GM19324 (cell line): Measurements from ENCODE around the gene ST6GALNAC4.
A peak's percentile ranks its signal among the peaks of the same experiment; 100 is the strongest.

ENCODE experiments used
- ATAC-seq: cut with Tn5 transposase; IDR thresholded peaks from one replicate; pipeline ENCODE4 v1.9.1; 2021; ENCODE audit warnings: mild to moderate bottlenecking, moderate library complexity; ENCODE audit not compliant: unreplicated experiment, low FRiP score

Gene ST6GALNAC4

GRCh38 chr9:127931092-127931881, 14.4 kb upstream of the ST6GALNAC4 start:
- peak; percentile 13 for ATAC-seq

DNA sequence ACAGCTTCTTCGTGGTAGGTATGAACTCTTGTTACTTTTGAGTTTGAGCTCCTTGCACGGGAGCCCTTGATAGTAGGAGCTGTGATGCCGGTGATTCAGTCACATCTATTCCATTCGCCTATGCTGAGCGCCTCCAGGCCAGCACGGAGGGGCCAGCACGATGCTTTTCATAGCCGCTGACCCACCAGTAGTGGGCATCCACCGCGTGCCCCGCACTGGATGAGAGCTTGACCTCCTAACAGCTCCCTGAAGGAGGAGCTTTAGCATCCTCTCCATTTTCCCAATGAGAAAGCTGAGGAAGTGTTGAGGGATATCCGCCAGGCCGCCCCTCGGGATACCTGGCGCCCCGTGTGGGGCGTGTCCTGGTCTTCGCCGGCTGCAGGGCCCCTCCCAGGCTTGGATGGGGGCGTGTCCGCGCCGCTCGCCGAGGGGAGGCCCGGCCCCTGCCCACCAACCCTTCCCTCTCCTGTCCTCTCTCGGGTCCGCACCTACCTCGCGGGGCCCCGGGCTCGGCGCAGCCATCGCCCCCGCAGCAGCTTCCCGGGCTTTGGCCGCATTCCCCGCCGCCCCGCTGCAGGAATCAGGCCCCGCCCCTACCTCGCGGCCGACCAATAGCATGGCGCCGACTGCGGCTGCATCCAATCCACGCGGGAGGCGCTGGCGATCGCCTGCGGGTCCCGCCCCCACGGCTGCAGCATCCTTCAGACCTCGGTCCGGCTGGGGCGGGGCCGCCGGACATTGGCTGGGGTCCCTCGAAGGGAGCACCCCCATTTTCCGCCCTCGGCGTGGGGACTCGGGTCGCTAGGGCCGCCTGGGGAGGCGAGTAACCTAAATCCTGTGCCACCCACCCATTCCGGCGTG, 13.6 kb upstream of the ST6GALNAC4 start, which contains the start of gene PIP5KL1:
Gene PIP5KL1, minus strand, starts transcription at position 547 of the 861 bp plus-strand sequence. Its CDS starts 25 bp downstream, at position 522.
- peak; percentile 83 for ATAC-seq

GRCh38 chr9:127929625-127929979, 12.8 kb upstream of the ST6GALNAC4 start:
- no peak for ATAC-seq

DNA sequence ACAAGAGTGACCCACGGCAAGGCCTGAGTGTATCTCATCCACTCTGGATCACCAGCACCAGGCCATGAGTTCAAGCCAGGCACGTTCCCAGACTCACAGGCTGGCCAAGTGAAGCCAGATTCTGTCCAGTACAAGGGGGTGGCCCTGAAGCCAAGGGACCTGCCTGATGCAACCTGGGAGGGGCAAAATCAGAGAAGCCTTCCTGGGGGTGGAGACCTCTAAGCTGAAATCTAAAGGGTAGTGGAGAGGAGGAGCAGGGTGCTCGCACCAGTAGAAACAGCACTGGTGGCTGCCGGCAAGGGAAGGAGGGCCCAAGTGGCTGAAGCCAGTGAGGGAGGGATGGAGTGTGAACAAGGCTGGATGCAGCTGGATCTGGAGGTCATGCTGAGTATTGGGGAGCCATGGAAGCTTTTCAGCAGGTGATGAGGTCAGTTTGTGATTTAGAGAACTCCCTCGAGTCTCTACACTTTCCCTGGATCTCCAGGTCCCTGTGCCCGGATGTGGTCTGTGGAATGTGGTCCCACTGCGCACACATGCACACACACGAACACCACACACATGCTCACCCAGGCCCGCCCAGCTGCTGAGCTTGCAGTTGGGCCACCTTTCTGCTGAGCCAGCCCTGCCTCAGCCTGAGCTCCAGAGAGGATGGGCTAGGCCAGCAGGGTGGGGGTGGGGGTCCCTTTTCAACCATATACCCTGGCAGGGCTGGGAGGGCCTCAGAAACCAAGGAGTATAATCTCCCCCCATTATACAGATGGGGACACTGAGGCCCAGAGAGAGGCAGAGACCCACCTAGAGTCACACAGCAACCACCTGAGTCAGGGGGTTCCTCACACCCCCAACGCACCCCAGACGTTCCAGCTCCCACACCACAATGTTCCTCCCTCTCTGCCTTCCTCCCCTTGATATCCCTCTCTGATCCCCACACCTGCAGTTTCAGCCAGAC, 12.1 kb upstream of the ST6GALNAC4 start:
- no peak for ATAC-seq

- no peak for ATAC-seq
Measured at GRCh38 chr9:127927988-127928675, 11.3 kb upstream of the ST6GALNAC4 start.

GRCh38 chr9:127927201-127927987, 10.6 kb upstream of the ST6GALNAC4 start:
- no peak for ATAC-seq

DNA sequence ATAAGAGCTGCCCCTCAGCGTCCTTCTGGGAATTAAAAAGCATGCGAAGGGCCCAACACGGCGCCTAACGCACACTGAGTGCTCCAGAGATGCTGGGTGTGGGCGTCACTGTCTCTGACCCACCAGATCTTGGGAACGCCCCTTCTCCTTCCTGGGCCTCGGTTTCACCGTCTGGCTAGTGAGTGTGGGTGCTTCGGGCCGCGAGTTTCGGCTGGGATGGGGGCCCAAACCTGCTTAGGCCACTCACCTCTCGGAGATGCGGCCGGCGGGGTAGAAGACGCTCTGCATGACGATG, 10.0 kb upstream of the ST6GALNAC4 start:
- ATAC-seq: no peak

- no peak for ATAC-seq
Measured at GRCh38 chr9:127925959-127926905, 9.4 kb upstream of the ST6GALNAC4 start.

- ATAC-seq: no peak
Measured at GRCh38 chr9:127924736-127925444, 8.0 kb upstream of the ST6GALNAC4 start.

DNA sequence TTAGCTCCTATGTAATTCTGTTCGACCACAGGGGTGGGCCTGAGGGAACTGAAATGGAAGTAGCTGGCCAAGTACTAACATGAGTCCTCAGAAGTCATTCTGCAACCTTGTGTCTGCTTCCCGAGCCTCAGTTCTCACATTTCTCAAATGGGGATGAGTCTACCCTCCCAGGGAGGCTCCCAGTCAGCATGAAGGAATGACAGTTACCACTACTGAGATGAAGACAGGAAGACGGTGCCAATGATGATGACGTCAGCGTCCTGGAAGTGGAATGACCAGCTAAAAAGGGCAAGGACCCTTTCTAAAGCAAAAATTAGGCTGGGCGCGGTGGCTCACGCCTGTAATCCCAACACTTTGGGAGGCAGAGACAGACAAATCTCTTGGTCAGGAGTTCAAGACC, 6.9 kb upstream of the ST6GALNAC4 start:
- no peak for ATAC-seq

- ATAC-seq: no peak
Measured at GRCh38 chr9:127923046-127923445, 6.2 kb upstream of the ST6GALNAC4 start.

GRCh38 chr9:127921557-127922120, 4.8 kb upstream of the ST6GALNAC4 start:
- ATAC-seq: no peak

DNA sequence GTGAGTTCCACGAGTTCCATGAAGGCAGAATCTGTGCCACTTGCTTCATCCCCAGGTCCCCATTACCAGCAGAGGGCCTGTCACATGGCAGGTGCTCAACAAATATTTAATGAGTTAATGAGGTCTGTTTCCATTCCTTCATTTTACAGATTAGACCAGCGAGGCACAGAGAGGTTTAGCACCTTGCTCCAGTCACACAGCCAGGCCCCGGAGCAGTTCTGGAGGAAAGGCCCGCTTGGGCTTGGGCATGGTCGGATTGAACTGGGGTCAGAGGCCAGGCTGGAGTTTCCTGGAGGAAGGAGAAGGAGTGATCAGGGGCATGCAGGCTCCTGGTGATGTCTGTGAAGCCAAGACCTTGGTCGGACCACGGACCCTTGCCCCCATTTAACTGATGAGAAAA, 4.0 kb upstream of the ST6GALNAC4 start:
- ATAC-seq: no peak

GRCh38 chr9:127919253-127919815, 2.5 kb upstream of the ST6GALNAC4 start:
- ATAC-seq: no peak

DNA sequence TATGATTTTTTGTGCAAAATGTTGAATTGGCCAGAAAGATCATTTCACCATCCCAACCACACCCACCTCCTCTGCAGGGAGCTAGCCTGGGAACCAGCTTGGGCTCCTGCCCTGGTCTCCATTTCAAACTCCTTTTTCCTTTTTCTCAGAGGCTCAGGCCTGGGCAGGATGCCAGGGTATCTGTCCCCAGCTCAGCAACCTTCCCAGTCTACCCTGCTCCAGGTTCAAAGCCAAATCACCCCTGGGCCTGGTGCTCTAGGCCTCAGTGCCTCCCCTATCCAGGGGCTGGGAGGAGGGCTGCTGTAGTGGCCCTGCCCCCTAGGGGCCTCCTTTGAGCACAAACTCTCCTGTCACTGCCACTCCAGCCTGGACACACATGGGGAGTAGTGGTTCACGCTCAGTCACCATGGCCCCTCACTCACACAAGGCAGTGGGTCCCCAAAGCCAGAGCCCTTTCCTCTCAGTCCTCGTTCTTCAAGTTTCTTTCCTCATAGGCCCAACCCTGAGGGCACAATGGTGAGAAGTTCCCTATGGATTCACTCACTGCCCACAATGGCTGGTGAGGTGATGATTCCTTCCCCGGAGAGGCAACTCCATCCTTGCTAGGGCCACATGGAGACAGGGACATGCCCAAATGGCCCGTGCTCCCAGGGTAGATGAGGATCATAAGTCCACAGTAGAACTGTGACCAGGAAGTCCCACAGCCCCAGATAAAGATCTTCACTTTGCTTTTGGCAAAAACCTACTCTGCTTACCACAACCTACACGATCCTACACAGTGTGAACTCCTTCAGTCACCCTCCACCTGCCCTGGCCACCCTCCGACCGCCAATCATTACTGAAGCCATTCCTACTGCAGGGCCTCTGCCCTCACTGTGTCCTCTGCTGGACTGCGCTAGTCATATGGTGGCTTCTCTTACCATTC, 1.6 kb upstream of the ST6GALNAC4 start:
- no peak for ATAC-seq

GRCh38 chr9:127917603-127918002, 762 bp upstream of the ST6GALNAC4 start:
- no peak for ATAC-seq
